DND-41 (cell line): ENCODE measurements around the gene ENDOG.

Source experiments
- CTCF ChIP-seq: IDR thresholded peaks from 2 replicates; pipeline ENCODE4 v1.5.1; 2012; ENCODE audit warnings: borderline replicate concordance, low read length, moderate library complexity, mild to moderate bottlenecking; ENCODE audit not compliant: poor library complexity, severe bottlenecking; ENCODE audit errors: extremely low read depth
- EZH2 ChIP-seq: IDR thresholded peaks from 3 replicates; pipeline ENCODE4 v1.6.1; 2012; ENCODE audit warnings: borderline replicate concordance, low read depth, mild to moderate bottlenecking, moderate library complexity, low read length, inconsistent platforms; ENCODE audit not compliant: severe bottlenecking

- TF ChIP-seq CTCF (no peak), EZH2 (no peak)
These were observed 5.1 kb downstream of the ENDOG start for GRCh38 chr9:128823362-128823902.
